Fibroblast of villous mesenchyme (primary cell): ENCODE measurements around the gene RHOBTB3. TPM values are rescaled to one million over a fixed set of nuclear protein-coding genes. Genes with fewer than 3 reads are reported as not detected.

ENCODE experiments used
- DNase-seq: peaks from one replicate; pipeline ENCODE4 v3.0.0-alpha.2; 2010; ENCODE audit warnings: low read depth
- H3K4me3 ChIP-seq: 2 replicates; pipeline ENCODE4 v1.5.1; 2011; ENCODE audit warnings: low read depth, mild to moderate bottlenecking, low read length
- CTCF ChIP-seq: IDR thresholded peaks from 2 replicates; pipeline ENCODE4 v1.5.1; 2012; ENCODE audit warnings: low read depth, mild to moderate bottlenecking, low read length; ENCODE audit not compliant: insufficient read depth
- total RNA-seq: library from RNA; depleted of rRNA; stranded (reverse); fragments of >200 nt; gene quantifications from 2 replicates; pipeline ENCODE4 v1.2.3, GENCODE V29; 2012

Gene RHOBTB3
- total RNA-seq, 1 donor, result 720 TPM

- DNase-seq, result peak; percentile 77
- TF ChIP-seq CTCF, result no peak
- no peak overlapping the region for H3K4me3 ChIP-seq
Observed at GRCh38 chr5:95799191-95799835, 68.2 kb downstream of the RHOBTB3 start.

GRCh38 chr5:95800553-95800952 lies 69.4 kb downstream of the RHOBTB3 start:
- no peak for DNase-seq
- TF ChIP-seq CTCF, result no peak
- H3K4me3 ChIP-seq, result no peak overlapping the region

GRCh38 chr5:95801532-95801931 lies 70.4 kb downstream of the RHOBTB3 start:
- no peak for TF ChIP-seq CTCF
- H3K4me3 ChIP-seq, result no peak overlapping the region
- no peak for DNase-seq

GRCh38 chr5:95801961-95802360 lies 70.8 kb downstream of the RHOBTB3 start:
- no peak overlapping the region for H3K4me3 ChIP-seq
- DNase-seq, result no peak
- TF ChIP-seq CTCF, result no peak

GRCh38 chr5:95803271-95804148 lies 72.4 kb downstream of the RHOBTB3 start:
- no peak overlapping the region for H3K4me3 ChIP-seq
- DNase-seq, result no peak
- TF ChIP-seq CTCF, result no peak

GRCh38 chr5:95804736-95805539 lies 73.8 kb downstream of the RHOBTB3 start:
- H3K4me3 ChIP-seq, result no peak overlapping the region
- no peak for DNase-seq
- TF ChIP-seq CTCF, result no peak
